Stimulated activated memory B cell treated with anti-CD40 and anti-IgM and Interleukin-4, amounts not matched to agents 10 μg/mL and 1 μg/mL and 100 μg/mL, for 72 hours (primary cell): ENCODE measurements around the gene BPIFB3.

Source experiments
- ATAC-seq: fragments of 150-1000 bp; cut with Tn5 transposase; 2 replicates; pipeline ENCODE4 v1.10.0; 2021
- H3K27ac Mint-ChIP-seq: one replicate; pipeline ENCODE4 v1.8.0; 2022; ENCODE audit warnings: mild to moderate bottlenecking, mixed read lengths
- H3K27me3 Mint-ChIP-seq: one replicate; pipeline ENCODE4 v1.8.0; 2022; ENCODE audit warnings: mixed read lengths
- H3K36me3 Mint-ChIP-seq: one replicate; pipeline ENCODE4 v1.8.0; 2022; ENCODE audit warnings: mixed read lengths
- H3K4me1 Mint-ChIP-seq: one replicate; pipeline ENCODE4 v1.8.0; 2022; ENCODE audit warnings: mixed read lengths
- H3K4me3 Mint-ChIP-seq: one replicate; pipeline ENCODE4 v1.8.0; 2022; ENCODE audit warnings: mild to moderate bottlenecking, moderate library complexity, mixed read lengths
- H3K9me3 Mint-ChIP-seq: one replicate; pipeline ENCODE4 v1.8.0; 2022; ENCODE audit warnings: mixed read lengths

The BPIFB3 gene, protein sequence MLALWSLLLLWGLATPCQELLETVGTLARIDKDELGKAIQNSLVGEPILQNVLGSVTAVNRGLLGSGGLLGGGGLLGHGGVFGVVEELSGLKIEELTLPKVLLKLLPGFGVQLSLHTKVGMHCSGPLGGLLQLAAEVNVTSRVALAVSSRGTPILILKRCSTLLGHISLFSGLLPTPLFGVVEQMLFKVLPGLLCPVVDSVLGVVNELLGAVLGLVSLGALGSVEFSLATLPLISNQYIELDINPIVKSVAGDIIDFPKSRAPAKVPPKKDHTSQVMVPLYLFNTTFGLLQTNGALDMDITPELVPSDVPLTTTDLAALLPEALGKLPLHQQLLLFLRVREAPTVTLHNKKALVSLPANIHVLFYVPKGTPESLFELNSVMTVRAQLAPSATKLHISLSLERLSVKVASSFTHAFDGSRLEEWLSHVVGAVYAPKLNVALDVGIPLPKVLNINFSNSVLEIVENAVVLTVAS

DNA sequence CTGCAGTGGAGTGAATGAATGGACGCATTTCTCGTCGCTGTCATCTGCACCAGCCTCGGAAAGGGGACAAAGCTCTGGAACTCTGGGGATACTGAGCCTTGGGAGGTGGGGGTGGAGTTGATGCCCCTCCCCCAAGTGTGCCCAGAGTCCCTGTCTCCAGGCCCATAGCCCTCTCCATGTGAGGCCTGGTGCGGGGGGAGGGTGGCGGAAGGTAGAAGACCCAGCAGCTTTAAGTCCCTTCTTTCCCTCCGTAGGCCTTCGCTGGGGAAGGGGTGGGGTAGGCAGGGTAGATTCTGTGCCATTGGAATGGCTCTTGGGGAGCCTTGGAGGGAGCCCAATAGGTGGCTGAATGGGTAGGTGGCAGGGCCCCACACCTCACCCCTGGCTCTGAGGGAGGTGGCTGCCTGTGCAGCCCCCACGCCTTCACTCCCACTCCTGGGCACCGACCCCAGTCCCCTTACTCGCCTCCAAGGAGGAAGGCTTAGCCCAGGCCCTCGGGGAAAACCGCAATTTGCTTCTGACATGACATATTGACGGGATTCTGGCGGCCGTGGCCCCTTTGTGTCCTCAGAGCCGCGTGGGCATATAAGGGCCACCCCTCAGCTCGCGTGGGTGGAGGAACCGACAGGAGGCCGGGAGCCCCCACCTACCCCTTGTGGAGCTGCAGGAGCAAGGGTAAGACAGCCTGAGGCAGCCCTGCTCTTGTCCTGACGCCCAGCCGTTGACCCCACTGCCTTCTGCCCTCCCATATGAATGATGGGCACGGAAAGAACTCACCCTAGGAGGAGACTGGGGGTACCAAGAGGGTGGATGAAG is at the start of gene BPIFB3:
Gene BPIFB3, plus strand, starts transcription at position 613 of the 816 bp plus-strand sequence. CDS start 1,533 bp downstream, outside the sequence.
- no peak within 1 kb of the TSS for H3K27ac Mint-ChIP-seq
- no peaks in the 10 kb centered on the region for H3K4me1 Mint-ChIP-seq
- ATAC-seq = no peak
- no peaks in the 10 kb centered on the region for H3K9me3 Mint-ChIP-seq
- no peaks in the 10 kb centered on the region for H3K27me3 Mint-ChIP-seq
- H3K36me3 Mint-ChIP-seq = no peaks in the 10 kb centered on the region
- no peak within 1 kb of the TSS for H3K4me3 Mint-ChIP-seq

DNA sequence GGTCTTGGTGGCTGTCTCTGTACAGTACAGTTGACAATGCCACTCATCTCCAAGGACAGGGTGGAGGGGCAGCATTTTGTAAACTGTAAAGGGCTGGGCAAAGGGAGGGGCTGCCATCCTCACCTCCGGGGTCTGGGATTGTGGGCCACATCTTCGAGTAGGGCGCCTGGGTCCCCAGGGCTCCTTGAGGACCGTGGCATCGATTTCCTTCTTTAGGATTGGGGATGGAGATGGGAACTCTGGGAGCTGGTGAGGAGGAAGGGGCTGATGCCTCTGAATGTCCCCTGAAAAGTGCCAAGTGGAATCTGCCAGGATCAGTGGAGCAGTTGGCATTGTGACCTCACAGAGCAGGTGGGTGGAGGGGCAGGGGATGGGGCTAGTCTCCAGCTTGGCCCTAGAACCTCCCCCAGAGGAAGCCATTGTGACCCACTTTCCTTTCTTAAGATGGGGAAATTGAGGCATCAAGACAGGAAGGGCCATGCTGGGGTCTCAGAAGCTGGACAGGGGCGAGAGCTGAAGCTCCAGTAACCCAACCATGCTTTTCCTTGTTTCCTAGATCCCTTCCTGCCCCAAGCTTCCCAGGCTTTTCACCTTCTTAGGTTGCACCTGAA is 49.5 kb upstream of the BPIFB3 start, which contains the start of gene SUN5:
Gene SUN5, minus strand, starts transcription at position 293 of the 611 bp plus-strand sequence. Its CDS starts 93 bp downstream, at position 200.
- Mint-ChIP-seq H3K27ac (no peak within 1 kb of the TSS), H3K4me3 (no peak within 1 kb of the TSS), H3K27me3 (no peaks in the 10 kb centered on the region), H3K36me3 (peaks cover 5% of the 10 kb centered on the region), H3K9me3 (peaks cover 4% of the 10 kb centered on the region), H3K4me1 (peaks cover 14% of the 10 kb centered on the region)
- ATAC-seq = no peak

DNA sequence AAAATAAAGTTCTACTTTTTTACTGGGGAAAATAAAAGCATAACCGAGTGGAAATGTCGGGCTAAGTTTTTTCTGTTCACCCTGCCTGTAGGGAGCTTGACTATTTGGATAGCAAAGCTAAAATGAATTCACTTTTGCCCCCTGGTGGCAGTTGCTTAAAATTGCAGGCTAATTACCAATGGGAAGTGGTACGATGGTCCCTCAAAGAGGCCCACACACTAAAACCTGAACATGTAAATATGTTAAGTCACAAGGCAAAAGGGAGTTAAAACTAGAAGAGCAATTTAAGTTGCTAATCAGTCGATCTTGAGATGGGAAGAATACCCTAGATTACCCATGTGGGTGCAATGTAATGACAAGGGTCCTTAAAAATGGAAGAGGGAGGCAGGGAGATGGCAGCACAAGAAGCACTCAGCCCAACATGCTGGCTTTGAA is 48.6 kb upstream of the BPIFB3 start:
- Mint-ChIP-seq H3K9me3 (peaks cover 4% of the 10 kb centered on the region), H3K4me3 (no peak overlapping the region), H3K36me3 (peaks cover 5% of the 10 kb centered on the region), H3K4me1 (peaks cover 11% of the 10 kb centered on the region), H3K27ac (no peak overlapping the region), H3K27me3 (no peaks in the 10 kb centered on the region)
- no peak for ATAC-seq

DNA sequence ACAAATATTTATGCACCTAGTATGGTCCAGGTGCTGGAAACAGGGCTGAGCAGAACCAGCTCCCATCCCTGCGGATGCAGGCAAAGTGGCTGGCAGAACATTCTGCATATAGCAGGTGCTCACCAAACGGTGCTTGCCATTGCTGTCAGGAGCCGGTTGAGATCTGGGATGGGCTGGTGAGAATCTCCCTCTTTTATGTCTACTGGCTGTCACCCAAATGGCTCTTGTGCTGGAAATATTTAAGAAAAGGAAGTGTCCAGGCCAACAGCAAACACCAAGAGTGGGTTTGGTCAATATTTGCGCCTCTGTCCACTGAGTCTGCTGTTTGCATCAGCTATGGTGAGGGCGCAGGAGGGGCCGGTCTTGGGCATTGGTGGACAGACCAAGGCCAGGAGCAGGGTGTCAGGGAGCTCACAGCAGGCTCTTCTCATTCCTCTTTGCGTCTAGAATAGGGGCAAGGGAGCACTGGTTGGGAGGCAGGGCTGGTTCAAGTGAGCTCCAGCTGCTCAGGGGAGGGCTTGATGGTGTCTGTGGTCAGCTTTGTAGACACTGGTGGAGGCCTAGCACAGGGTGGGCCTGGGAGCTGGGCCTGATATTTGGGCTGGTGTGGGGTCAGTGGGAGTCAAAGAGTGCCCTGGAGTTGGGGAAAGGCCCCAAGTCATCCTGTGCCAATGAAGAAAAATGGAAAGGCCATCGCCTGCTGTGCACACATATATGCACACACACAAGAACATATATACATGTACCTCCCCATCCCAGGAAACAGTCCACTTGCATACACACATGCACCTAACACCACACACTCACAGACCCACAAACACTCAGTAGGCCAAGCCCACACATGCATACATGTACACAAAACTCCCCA is 47.6 kb upstream of the BPIFB3 start:
- no peak overlapping the region for H3K27ac Mint-ChIP-seq
- no peak for ATAC-seq
- H3K9me3 Mint-ChIP-seq = peaks cover 4% of the 10 kb centered on the region
- H3K4me3 Mint-ChIP-seq = no peak overlapping the region
- H3K36me3 Mint-ChIP-seq = peaks cover 5% of the 10 kb centered on the region
- no peaks in the 10 kb centered on the region for H3K27me3 Mint-ChIP-seq
- H3K4me1 Mint-ChIP-seq = peaks cover 8% of the 10 kb centered on the region

DNA sequence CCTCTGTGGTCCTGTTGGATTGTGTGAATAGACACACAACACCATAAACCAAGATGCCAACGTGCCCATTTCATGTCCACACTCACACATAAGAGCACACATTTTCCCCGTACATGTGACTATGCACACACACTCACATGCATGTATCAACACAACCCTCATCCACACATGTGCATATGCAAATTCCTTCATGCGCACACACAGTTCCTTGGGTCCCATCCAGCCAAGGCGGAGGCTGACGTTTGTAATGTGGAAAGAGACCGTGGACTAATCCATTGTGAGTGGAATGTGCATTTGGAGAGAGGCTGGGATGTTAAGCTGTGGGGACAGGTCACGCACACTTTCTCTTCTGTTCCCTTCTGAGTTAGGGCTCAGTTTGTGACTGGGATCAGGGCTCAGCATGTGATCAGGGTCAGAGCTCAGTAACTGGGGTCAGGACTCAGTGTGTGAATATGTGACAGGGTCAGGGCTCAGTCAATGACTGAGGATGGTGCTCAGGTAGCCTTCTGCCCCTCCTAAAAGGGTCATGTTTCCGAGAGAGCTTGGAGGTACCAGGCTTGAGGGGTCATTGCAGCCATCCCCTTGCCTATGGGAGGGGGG is 46.8 kb upstream of the BPIFB3 start:
- Mint-ChIP-seq H3K27ac (no peak overlapping the region), H3K9me3 (peaks cover 4% of the 10 kb centered on the region), H3K4me3 (no peak overlapping the region), H3K27me3 (no peaks in the 10 kb centered on the region), H3K36me3 (peaks cover 5% of the 10 kb centered on the region), H3K4me1 (peaks cover 8% of the 10 kb centered on the region)
- no peak for ATAC-seq

DNA sequence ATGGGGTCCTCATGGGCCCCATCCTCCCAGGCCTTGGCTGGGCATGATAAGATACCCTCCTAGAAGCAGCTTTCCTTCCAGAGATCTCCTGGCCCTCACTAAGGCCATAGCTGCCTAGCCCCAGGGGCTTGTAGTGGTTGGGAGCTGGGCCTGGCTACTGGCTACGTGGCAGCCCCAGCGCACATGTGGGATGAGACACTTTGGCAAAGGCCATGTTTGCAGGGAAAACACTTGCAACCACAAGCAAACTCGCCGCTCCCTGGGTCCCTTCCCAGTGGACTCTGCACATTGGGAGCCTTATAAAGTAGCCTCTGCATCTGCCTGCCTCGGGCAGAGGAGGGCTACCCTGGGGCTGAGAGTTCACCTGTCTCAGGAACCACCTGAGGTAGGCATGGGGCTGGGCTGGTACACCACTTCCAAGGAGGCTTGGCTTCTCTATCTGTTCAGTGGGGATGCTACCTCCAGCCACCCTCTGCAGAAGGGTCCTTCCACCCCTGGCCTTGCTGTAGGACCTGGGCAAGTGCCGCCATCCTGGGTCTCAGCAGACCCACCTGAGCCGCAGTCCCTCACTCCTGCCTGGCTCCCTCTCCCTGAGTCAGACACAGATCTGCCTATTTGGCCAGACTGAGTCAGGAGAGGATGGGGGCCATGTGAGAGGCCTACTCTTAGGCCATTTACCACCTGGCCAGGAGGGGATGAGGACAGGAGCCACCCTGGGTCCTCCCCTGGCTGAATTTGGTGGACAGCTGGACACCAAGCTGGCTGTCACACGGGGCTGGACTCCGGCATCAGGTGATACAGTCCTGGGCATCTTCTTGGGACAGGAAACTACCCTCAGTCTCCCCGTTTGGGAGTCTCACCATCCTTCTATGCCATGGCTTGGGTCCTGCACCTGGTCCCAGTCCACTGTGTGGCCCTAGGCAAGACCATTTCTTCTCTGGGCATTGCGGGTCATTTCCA is 46.0 kb upstream of the BPIFB3 start, which contains the start of gene BPIFB2:
Gene BPIFB2, plus strand, starts transcription at position 329 of the 960 bp plus-strand sequence. CDS start 871 bp downstream, outside the sequence.
- no peaks in the 10 kb centered on the region for H3K27me3 Mint-ChIP-seq
- no peak within 1 kb of the TSS for H3K27ac Mint-ChIP-seq
- H3K36me3 Mint-ChIP-seq = peaks cover 5% of the 10 kb centered on the region
- no peak for ATAC-seq
- H3K4me1 Mint-ChIP-seq = peaks cover 8% of the 10 kb centered on the region
- peaks cover 4% of the 10 kb centered on the region for H3K9me3 Mint-ChIP-seq
- H3K4me3 Mint-ChIP-seq = no peak within 1 kb of the TSS

DNA sequence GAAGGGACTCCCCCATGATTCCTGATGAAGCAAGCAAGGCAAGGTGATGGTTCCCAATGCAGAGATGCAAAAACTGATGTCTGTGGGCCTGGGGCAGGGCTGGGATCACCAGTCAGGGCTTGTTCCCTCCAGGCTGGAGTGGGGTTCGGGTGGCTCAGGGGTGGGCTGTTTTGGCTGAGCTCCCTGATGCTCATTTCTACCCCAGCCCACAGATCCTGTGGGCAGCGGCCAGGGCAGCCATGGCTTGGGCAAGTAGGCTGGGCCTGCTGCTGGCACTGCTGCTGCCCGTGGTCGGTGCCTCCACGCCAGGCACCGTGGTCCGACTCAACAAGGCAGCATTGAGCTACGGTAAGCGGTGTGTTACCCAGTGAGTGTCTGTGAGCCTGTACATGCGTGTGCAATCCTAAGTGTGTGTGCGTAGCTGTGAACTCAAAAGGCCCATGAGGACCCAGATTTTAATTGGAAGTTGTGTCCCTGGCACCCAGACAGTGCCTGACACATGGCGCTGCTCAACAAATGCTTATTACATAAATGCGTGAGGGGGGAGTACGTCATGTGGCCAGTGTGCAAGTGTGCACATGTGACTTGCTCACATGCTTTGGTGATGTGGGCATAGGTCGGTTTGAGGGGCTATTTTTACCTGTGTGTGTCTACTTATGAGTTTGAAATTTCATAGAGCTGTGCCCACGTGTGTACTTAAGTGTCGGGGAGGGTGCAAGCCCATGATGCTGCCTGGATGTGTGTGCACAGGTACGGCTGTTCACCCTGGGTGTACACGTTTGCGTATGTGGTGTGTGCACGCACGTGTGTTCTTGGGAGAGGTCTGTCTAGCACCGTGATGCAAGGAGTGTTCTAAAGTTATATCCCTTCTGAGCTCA is 45.1 kb upstream of the BPIFB3 start:
- Mint-ChIP-seq H3K27me3 (no peaks in the 10 kb centered on the region), H3K4me3 (no peak overlapping the region), H3K27ac (no peak overlapping the region), H3K36me3 (peaks cover 5% of the 10 kb centered on the region), H3K9me3 (peaks cover 4% of the 10 kb centered on the region), H3K4me1 (peaks cover 8% of the 10 kb centered on the region)
- no peak for ATAC-seq

DNA sequence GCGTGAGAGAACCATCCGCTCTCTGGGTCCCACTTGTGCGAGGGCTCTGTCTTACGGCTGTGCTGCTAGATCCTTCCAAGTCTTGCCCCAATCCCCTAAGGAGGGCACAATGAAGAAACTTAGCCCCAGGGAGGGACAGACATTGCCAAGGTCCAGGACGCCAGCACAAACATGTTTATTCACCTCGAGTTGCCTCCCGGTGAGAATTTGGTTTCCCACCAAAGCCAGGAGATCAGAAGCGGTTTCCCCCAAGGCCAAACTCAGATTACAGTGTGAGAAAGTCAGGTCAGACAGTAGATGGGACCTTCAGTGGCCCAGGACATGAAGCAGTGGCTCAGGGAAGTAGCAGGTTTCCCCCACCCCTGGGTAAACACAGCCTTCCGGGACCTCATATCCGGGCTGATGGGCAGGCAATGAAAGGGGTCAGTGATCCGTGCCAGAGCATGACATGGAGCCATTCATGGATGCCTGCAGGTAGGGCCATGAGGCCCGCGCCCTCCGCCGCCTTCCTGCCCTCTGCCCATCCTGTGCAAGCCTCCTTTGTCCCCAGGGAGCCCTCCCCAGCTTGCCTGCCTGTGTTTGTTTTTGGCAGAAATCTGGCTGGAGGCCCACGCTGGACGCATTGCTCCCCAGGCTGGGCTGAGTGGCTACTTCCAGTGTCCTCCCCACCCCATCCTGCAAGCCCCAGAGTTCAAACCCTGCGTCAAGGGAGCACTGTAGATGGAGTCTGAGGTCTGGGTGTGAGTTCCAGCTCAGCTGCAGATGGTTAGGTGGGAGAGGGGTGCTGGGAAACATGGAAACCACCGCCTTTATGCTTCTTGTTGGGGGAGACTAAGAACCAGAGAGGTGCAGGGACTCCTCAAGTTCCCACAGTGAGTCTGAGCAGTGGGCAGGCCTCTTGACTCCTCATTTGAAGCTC is 44.2 kb upstream of the BPIFB3 start:
- Mint-ChIP-seq H3K4me3 (no peak overlapping the region), H3K9me3 (peaks cover 4% of the 10 kb centered on the region), H3K27me3 (no peaks in the 10 kb centered on the region), H3K36me3 (peaks cover 5% of the 10 kb centered on the region), H3K4me1 (peaks cover 8% of the 10 kb centered on the region), H3K27ac (no peak overlapping the region)
- no peak for ATAC-seq

DNA sequence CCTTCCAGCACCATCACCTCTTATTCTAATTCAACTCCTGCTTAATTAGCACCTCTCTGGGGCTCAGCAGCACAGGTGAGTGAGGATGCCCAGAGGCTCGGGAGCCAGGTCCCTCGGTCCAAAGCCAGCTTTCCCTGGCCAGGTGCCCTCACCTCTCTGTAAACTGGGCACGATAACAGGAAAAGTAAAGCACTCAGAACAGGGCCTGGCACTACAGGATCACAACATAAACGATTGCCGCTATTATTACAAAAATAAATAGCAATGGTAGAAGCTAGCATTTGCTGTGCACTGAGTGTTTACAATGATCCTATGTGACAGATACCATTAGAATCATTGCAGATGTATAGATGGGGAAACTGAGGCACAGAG is 43.6 kb upstream of the BPIFB3 start:
- ATAC-seq = no peak
- H3K9me3 Mint-ChIP-seq = peaks cover 3% of the 10 kb centered on the region
- peaks cover 5% of the 10 kb centered on the region for H3K27me3 Mint-ChIP-seq
- H3K4me1 Mint-ChIP-seq = peaks cover 8% of the 10 kb centered on the region
- no peak overlapping the region for H3K4me3 Mint-ChIP-seq
- H3K36me3 Mint-ChIP-seq = peaks cover 4% of the 10 kb centered on the region
- no peak overlapping the region for H3K27ac Mint-ChIP-seq

DNA sequence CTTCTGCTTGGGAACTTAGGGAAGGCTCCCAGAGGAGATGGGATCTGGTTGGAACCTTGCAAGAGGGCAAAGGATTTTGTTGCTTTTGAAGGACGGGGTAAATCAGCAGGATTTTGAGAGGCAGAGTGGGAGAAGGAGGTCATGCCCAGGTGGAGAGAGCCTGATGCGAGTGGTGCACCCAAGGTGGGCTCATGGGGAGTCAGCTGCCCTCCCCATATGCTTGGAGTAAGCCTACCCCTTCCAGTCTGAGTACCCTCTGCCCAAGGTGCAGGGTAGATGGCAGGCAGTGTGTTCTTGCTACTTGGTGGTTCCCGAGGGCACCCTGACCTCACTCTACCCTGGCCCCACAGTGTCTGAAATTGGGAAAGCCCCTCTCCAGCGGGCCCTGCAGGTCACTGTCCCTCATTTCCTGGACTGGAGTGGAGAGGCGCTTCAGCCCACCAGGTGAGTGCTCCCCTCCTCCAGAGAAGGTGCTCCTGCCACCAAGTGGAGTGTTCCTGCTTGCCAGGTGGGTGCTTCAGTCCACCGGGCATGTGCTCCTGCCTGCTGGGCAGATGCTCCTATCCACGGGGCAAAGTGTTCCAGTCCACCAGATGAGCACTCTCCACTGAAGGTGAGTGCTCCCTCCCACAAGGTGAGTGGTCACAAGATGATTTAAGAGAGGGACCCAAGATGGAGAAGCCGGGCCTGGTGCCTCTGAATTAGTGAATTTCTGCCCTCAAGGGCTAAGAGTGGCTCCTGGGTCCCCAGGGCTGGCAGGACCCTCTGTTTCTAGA is 42.8 kb upstream of the BPIFB3 start:
- Mint-ChIP-seq H3K27me3 (peaks cover 11% of the 10 kb centered on the region), H3K27ac (no peak overlapping the region), H3K4me3 (no peak overlapping the region), H3K9me3 (no peaks in the 10 kb centered on the region), H3K36me3 (no peaks in the 10 kb centered on the region), H3K4me1 (peaks cover 8% of the 10 kb centered on the region)
- no peak for ATAC-seq
